SK-N-SH treated with all-trans-retinoic acid at 6 μM for 48 hours (cell line): ENCODE data around the gene ABCB11.

ENCODE experiments used
- ARNTL ChIP-seq: fragments of 450-650 bp; formaldehyde crosslinking; IDR thresholded peaks from 2 replicates; pipeline ENCODE4 v1.5.0; 2020; ENCODE audit warnings: low read depth, mild to moderate bottlenecking, moderate library complexity, borderline replicate concordance
- CREB5 ChIP-seq: fragments of 250-450 bp; sonication (Bioruptor Pico); IDR thresholded peaks from 2 replicates; pipeline ENCODE4 v1.5.1; 2020; ENCODE audit warnings: low read depth, mild to moderate bottlenecking, moderate library complexity
- ESRRG ChIP-seq: fragments of 250-450 bp; sonication (Bioruptor Pico); IDR thresholded peaks from 2 replicates; pipeline ENCODE4 v1.6.1; 2021; ENCODE audit warnings: mild to moderate bottlenecking
- GLIS3 ChIP-seq: fragments of 250-450 bp; sonication (Bioruptor Pico); IDR thresholded peaks from 2 replicates; pipeline ENCODE4 v1.5.0; 2020; ENCODE audit warnings: mild to moderate bottlenecking, moderate library complexity
- RARB ChIP-seq: fragments of 250-450 bp; sonication (Bioruptor Pico); IDR thresholded peaks from 2 replicates; pipeline ENCODE4 v1.8.0; 2021; ENCODE audit warnings: mild to moderate bottlenecking, moderate library complexity
- ZFP30 ChIP-seq: fragments of 450-650 bp; formaldehyde crosslinking; IDR thresholded peaks from 2 replicates; pipeline ENCODE4 v1.5.0; 2022; ENCODE audit warnings: mild to moderate bottlenecking, moderate library complexity
- TF ChIP-seq, protein P1 (sequence below): fragments of 250-450 bp; sonication (Bioruptor Pico); IDR thresholded peaks from 2 replicates; pipeline ENCODE4 v1.8.0; 2020; ENCODE audit warnings: mild to moderate bottlenecking, moderate library complexity, borderline replicate concordance

DNA sequence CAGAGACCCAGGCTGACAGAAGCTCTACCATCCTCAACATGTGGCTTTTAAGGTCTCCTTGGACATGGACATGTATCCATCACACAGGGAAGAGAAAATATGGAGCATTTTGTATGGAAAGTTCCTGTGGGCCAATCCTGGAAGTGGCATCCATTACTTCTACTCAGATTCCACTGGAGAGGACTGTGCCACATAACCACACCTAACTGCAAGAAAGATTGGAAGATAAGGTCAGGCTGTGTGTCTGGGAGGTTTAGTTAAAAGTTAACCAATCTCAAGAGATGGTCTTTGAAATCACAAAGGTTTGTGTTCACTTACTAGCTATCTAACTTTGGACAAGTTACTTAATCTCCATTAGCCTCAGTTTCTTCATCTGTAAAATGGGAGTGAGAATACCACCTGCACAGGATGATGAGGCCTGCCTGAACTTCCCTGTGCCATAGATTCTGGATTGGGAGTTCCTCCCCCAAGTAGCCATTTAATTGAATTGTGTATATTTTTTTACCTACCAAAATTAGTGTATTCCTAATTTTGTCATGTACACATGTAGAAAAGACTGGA, 3.9 kb upstream of the ABCB11 start:
- no peak for TF ChIP-seq RARB
- TF ChIP-seq ZFP30 (CRISPR knock-in tag): no peak
- no peak for TF ChIP-seq ESRRG (CRISPR knock-in tag)
- TF ChIP-seq CREB5 (CRISPR knock-in tag): no peak
- TF ChIP-seq GLIS3 (CRISPR knock-in tag): no peak
- TF ChIP-seq, protein P1, sequence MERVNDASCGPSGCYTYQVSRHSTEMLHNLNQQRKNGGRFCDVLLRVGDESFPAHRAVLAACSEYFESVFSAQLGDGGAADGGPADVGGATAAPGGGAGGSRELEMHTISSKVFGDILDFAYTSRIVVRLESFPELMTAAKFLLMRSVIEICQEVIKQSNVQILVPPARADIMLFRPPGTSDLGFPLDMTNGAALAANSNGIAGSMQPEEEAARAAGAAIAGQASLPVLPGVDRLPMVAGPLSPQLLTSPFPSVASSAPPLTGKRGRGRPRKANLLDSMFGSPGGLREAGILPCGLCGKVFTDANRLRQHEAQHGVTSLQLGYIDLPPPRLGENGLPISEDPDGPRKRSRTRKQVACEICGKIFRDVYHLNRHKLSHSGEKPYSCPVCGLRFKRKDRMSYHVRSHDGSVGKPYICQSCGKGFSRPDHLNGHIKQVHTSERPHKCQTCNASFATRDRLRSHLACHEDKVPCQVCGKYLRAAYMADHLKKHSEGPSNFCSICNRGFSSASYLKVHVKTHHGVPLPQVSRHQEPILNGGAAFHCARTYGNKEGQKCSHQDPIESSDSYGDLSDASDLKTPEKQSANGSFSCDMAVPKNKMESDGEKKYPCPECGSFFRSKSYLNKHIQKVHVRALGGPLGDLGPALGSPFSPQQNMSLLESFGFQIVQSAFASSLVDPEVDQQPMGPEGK (CRISPR knock-in tag): no peak
- no peak for TF ChIP-seq ARNTL (CRISPR knock-in tag)
